Peyer's patch (tissue), 4 donors: ENCODE measurements around the gene COPG2.
"Not testable (repeated sequence)": the region's sequence is repeated elsewhere in the genome, so short reads cannot be mapped to it uniquely, and the experiment has no call there.

Source experiments
- POLR2A ChIP-seq, 2 donors: fragments of 450-650 bp; IDR thresholded peaks; one replicate each; pipeline ENCODE4 v1.5.1; 2017; ENCODE audit warnings: antibody characterized with exemption in 2 of 2, mild to moderate bottlenecking in 2 of 2, moderate library complexity in 2 of 2
- TF ChIP-seq, protein P1 (sequence below), 6 experiments: fragments of 450-650 bp in 4 of 6; fragments of 200-600 bp in 2 of 6; sonication (generic) in 1 of 6; IDR thresholded peaks; one replicate each; pipeline ENCODE4 v1.5.1; 2017 to 2019; ENCODE audit warnings: antibody characterized with exemption in 6 of 6, mild to moderate bottlenecking in 3 of 6, moderate library complexity in 1 of 6

DNA sequence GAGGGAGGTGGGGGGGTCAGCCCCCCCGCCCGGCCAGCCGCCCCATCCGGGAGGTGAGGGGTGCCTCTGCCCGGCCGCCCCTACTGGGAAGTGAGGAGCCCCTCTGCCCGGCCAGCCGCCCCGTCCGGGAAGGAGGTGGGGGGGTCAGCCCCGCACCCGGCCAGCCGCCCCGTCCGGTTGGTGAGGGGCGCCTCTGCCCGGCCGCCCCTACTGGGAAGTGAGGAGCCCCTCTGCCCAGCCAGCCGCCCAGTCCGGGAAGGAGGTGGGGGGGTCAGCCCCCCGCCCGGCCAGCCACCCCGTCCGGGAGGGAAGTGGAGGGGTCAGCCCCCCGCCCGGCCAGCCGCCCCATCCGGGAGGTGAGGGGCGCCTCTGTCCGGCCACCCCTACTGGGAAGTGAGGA lies 77.1 kb downstream of the COPG2 start:
- not testable (repeated sequence) for TF ChIP-seq POLR2A (IDR thresholded peaks at IDR 0.05)
- TF ChIP-seq, protein P1, sequence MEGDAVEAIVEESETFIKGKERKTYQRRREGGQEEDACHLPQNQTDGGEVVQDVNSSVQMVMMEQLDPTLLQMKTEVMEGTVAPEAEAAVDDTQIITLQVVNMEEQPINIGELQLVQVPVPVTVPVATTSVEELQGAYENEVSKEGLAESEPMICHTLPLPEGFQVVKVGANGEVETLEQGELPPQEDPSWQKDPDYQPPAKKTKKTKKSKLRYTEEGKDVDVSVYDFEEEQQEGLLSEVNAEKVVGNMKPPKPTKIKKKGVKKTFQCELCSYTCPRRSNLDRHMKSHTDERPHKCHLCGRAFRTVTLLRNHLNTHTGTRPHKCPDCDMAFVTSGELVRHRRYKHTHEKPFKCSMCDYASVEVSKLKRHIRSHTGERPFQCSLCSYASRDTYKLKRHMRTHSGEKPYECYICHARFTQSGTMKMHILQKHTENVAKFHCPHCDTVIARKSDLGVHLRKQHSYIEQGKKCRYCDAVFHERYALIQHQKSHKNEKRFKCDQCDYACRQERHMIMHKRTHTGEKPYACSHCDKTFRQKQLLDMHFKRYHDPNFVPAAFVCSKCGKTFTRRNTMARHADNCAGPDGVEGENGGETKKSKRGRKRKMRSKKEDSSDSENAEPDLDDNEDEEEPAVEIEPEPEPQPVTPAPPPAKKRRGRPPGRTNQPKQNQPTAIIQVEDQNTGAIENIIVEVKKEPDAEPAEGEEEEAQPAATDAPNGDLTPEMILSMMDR (IDR thresholded peaks at IDR 0.05) = not testable (repeated sequence)
